Ureter (tissue), 1 donor: Measurements from ENCODE around the gene IPO5. TPM values are rescaled to one million over a fixed set of nuclear protein-coding genes. Genes with fewer than 3 reads are reported as not detected.

Experiments
- DNase-seq: peaks from one replicate; pipeline ENCODE4 v3.0.0-alpha.2; 2020; ENCODE audit warnings: low spot score
- total RNA-seq: library from RNA; stranded (reverse); gene quantifications from one replicate; pipeline ENCODE4 v1.2.4, GENCODE V29; 2023
- donor health status: DM: yes; HTN: yes; CAD: no.

Gene IPO5
- 119 TPM for total RNA-seq

DNA sequence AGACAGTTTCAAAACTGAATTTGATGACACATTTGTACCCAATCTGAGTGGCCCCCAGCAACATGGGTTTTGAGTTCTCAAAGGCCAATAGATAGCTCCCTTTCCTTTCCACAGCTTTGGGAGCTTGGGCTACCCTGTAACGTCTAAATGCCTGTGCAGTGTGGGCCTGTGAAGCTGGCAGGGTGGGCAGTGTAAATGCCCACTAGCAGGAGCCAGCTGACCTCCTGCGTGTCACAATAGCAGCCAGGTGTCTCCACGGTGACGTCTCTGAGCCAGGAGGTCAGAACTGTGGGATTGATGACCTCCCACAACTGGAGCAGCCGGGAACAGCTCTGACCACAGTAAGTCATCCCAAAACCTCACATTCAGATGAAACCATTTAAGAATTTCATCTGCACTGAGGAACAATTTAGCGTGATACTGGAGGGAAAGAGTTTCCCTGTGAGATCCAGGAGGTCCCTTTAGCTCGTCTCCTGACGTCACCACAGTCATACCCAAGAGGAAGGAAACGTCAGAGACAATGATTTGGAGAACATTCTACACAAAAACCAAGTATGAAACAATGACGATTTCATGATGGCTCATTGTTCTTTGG lies at the start of gene IPO5:
Gene IPO5 (plus strand): TSS at position 300 of the 595 bp plus-strand sequence. CDS start 23,022 bp downstream, outside the sequence.
- DNase-seq = no peak

DNA sequence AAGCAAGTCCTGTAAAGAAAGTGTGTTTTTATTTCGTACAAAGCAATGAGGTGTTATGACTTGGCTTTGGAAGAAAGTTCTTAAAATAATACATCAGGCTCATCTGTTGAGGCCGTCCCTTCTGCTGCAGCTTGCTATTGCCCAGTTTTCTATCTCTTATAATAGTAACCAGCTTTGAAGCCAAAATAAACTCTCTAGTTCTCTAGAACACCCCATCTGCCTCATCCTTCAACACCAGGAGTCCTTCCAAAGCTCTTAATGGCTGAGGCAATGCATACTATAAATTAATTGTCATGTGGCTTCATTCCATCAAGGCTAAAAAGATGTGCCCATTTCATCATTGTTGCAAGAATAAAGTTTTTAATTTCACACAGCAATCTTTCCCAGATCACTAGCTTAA lies 49.4 kb upstream of the IPO5 start:
- no peak for DNase-seq

- no peak for DNase-seq
Observed at GRCh38 chr13:97905517-97905916, 48.0 kb upstream of the IPO5 start.

DNA sequence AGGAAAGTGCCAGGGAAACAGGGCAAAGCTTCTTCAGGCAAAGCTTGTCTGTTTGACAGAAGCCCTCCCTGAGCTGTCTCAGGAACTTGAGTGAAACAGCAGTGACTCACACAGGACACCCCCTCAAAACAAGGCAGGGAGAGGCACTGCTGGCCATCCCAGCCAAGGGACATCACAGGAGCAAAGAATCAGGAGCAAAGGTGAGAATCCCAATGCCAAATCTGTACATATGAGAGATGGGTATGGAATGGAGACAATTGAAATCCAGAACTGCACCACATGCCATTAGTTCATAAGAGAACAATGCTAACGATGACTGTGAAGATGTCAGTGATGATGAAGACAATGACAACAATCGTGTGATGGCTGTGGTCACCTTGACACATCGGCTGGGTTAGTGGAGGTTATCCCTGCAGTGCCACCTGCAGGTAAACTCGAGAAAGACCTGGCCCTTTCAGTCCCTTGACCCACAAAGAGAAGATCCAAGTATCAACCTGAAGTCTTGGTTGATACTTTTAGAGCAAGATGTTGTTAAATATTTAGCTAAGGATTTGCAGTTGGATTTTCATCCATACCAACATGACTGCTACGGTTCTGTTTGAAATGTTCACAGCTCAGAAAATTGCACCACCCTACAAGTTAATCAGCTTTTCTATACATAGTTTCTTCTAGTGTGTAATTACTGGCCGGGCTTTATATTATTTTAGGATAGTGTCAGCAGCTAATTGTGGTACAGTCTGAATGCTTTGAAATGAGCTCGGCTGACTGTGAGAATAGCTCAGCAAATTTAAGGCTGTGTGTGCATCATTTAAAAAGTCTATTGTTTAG lies 42.0 kb upstream of the IPO5 start:
- DNase-seq = no peak

GRCh38 chr13:97912139-97912535 lies 41.3 kb upstream of the IPO5 start:
- no peak for DNase-seq

DNA sequence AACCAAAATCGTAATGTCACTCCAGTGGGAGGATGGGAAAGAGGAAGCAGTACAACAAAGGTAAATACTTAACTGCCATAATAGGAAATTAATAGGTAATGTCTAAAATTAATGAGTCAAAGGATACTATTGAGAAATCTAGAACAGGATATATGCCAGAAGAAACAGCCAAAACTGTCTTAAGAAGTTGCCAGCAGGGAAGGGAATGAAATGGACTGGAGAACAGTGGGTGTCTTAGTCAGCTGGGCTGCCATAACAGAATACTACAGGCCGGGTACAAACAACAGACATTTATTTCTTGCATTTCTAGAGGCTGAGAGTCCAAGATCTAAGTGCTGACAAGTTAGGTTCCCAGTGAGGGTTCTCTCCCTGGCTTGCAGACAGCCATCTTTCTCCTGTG lies 40.3 kb upstream of the IPO5 start:
- DNase-seq = no peak

DNA sequence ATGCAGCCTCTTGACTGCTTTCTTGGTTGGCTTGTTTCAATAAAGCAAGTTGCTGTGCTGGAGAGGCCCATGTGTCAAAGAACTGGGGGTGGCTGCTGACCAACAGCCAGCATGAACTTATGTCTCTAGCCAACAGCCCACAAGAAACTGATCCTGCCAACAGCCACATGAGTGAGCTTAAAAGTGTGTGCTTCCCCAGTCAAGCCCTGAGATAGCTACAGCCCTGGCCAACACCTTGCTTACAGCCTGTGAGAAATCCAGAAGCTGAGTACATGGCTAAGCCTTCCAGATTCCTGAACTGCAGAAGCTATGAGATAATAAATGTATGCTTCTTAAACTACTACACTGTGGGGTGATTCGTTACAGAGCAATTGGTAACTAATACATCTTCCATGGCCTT lies 38.9 kb upstream of the IPO5 start:
- no peak for DNase-seq

DNA sequence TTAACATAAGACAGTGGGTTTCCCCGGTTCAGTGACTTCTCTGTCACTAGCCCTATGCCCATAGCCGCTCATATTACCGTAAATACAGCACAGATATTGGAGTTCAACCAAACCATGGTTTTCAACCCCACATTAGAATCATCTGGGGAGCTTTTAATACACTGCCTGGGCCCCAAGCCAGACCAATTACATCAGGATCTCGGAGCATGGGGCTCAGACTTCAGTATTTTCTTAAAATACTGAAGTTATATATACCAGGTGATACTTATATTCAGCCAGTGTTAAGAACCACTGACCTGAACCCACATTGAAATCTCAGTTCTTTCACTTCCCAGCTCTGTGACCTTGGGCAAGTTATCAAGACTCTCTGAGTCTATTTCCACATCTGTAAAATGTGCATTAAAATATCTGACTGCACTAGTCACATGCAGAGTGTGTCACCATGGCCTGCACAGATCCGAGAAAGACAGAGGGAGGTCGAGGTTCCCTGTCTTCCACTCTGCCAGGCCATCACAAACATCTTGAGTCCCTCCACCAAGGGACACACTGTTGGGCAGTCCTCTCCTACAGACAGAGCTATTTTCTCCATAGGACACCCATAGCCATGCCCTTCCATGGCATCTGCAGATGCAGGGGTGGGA lies 32.2 kb upstream of the IPO5 start:
- no peak for DNase-seq

- DNase-seq = no peak
Observed at GRCh38 chr13:97928301-97928700, 25.2 kb upstream of the IPO5 start.

DNA sequence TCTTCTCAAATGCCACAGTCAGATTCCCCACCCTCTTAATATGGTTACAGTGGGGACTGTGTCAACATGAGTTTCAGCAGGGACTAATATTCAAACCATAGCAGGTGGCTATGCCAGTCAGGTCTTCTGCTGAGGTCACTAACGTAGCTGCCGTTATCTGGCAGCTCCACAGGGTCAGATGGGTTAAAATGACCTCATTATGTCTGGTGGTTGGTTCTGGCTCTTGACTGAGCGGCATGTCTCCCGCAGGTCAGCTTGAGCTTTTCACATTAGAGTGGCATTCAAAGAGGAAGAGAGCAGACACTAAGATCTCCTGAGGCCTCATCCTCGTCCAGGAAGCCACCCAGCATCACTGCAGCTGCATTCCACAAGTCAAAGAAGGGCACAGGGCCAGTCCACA lies 21.4 kb upstream of the IPO5 start:
- no peak for DNase-seq

DNA sequence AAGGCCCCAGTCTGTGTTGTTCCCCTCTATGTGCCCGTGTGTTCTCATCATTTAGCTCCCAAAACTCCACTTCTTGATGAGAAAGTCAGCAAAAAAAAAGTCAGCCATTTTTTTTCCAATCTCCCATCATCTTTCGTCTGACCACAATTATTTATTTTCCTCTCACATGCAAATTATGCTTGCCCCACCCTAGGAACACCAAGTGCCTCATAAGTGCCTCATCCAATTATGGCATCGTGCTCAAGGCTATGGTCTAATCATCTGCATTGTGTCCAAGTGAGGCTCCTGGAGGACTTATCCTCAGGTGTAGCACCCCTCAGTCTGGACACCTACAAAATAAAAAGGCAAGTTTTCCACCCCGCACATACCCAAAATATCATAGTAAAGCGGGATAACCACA lies 20.8 kb upstream of the IPO5 start:
- no peak for DNase-seq

DNA sequence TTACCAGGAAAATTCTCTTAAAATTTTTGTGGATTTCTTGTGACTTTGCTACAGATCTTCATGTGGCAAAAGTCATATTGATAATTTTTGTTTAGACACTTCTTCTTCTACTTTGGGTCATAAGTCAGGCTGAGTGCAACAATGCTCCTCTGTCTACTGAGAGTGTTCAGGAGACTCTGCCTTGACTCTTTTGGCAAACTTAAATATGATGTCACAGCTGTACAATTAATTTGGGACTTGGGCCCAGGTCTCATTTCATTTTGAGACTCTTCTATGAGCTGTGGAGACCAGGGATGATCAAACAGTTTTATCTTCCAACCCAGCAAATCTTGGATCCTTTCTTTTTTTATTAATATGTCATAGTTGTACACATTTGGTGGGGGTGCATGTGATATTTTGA lies 19.7 kb upstream of the IPO5 start:
- DNase-seq = no peak

DNA sequence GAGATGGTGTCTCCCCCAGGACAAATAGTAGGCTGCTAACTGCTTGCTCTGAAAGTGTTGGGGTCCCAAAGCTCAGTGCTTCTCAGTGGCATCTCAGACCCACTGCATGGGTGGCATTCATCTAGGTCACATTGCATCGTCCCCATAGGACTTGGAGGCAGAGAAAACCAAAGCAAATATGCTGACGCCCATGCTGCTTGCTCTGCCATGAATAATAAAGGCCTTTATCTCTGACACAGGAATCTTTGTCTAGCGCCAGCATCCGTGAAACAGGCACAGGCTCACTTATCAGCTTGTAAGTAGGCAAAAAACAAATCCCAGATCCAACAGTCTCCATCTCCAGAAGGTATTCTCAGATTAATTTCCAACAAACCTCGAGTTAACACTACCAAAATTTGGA lies 18.9 kb upstream of the IPO5 start:
- no peak for DNase-seq

DNA sequence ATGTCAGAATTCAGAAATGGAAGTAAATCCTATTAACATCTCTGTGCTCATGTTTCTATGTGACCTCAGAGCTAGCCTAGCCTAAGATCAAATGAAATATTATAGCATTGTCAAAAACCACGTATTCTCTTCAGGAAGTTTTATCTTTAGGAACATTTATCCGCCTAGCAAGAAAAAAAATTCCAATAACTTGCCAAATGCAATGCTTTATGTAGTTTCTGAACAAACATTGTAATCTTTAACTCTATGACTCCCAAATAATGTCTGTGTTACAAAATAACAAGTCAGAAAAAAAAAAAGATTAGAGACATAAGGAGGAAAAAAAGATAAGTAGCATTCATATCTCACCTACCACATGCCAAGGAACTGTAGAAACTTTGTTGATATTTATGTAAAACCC lies 18.4 kb upstream of the IPO5 start:
- DNase-seq = no peak

- no peak for DNase-seq
Observed at GRCh38 chr13:97936036-97936435, 17.4 kb upstream of the IPO5 start.

DNA sequence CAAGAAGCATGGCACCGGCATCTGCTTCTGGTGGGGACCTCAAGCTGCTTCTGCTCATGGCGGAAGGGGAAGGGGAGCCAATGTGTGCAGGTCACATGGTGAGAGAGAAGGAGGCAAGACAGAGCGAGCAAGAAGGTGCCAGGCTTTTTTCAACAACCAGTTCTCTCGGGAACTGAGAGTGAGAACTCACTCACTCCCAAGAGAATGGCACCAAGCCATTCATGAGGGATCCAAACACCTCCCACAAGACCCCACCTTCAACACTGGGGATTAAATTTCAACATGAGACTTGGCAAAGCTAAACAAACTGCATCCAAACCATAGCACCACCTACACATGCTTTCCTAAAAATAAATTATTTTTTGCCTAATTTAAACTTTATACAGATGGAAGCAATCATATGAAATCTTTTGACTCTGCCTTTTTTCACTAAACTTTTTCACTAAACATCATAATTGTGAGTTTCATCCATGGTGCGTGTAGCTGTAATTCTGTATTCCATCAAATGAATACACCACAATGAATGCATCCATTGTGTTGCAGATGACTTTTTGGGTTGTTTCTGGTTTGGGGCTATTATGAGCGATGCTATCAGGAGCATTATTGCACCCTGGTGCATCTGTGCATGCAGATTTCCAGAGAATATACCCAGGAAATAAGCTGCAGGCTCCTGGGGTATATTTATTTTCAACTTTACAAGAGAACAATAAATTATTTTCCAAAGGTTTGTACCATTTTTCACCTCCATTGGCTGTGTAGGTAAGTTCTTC lies 14.6 kb upstream of the IPO5 start:
- no peak for DNase-seq

DNA sequence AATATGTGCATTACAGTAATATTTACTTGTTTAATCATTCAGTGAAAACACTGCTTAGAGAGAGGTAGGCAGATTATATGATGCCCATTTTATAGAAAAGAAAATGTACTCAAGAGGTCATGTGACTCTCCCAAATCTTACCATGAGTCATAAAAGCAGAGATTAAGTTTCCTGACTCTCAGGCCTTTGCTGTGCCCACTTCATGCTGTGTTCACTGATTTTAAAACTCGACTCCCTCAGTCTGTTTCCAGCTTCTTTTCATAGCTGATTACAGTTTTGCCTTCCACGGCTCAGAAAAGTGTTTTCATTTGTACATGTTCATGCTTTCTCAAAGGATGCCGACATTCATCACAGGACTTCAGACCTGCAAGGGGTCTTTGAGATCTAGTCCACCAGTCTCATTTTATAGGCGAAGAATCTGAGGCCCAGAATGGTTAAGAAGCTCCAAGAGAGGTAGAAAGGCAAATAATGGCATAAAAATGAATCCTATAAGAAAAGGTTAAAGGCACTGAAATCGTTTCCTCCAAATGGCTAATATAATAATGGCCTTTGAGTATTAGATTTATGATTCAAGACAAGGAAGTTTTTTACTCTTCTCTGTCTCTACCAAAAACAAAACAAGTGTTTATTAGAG lies 9.0 kb upstream of the IPO5 start:
- no peak for DNase-seq

GRCh38 chr13:97945342-97945741 lies 8.1 kb upstream of the IPO5 start:
- DNase-seq = no peak

DNA sequence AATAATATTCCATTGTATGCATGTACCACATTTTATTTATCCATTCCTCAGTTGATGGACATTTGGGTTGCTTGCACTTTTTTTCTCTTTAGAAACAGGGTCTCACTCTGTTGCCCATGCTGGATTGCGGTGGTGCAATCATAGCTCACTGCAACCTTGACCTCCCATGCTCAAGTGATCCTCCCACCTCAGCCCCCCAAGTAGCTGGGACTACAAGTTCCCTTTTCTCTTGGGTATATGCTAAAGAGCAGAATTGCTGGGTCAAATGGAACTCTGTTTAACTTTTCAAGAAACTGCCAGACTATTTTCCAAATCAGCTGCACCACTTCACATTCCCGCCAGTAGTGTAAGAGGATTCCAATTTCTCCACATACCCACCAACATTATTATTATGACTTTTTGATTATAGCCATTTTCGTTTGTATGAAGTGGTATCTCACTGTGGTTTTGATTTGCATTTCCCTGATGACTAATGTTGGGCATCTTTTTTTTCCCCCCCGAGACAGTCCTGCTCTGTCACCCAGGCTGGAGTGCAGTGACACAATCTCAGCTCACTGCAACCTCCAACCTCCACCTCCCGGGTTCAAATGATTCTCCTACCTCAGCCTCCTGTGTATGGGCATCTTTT lies 7.6 kb upstream of the IPO5 start:
- DNase-seq = no peak

DNA sequence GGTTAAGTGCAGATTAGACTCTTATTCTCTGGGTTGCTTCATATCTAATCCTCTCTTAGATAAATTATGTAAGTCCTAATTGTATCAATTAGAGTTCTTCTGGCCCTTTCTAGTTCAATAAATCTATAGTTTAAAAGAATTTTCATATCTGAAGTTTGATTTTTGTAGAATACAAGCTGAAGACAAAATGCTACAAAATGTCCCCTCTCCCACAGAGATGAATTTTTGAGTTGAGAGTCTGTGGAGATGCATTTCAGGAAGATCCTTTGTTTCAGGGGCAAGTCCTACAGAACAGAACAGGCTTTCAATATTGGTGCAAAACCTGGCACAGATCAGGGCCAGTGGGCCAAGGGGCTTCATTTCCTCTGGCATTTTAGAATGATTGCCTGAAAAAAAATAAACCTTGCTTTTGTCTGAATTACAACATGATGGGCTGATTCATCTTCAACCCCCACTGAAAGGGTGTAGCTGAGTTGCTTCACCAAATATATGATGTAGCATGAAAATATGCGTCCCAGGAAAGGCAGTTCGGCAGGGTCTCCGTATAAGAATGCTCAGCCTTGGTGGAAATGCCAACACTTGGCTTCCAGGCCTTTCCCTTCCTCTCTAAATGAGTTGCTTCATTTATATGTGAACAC lies 6.4 kb upstream of the IPO5 start:
- no peak for DNase-seq

DNA sequence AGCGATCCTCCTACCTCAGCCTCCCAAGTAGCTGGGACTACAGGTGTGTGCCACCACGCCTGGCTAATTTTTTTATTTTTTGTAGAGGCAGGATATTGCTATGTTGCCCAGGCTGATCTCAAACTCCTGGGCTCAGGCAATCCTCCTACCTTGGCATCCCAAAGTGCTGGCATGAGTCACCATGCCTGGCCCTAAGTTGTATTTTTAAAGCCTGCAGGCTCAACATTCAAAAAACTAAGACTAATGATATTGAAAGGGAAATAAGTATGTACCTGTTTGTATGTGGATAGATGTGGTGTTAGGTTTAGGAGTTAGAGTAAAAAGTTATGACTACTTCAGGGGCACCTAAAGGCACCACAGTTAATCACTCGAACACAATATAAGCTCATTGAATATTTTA lies 5.4 kb upstream of the IPO5 start:
- DNase-seq = no peak
